C4-2B (cell line): Measurements from ENCODE around the gene PIK3C2A.

ENCODE experiments used
- H3K27ac ChIP-seq: fragments of 450-650 bp; 2 replicates; pipeline ENCODE4 v1.5.1; 2017
- CTCF ChIP-seq: fragments of 450-650 bp; conservative IDR thresholded peaks from 2 replicates; pipeline ENCODE4 v1.5.1; 2017; ENCODE audit warnings: mild to moderate bottlenecking
- ZFX ChIP-seq: fragments of 450-650 bp; IDR thresholded peaks from 2 replicates; pipeline ENCODE4 v1.6.1; 2017

Gene PIK3C2A

GRCh38 chr11:17165247-17165890, 42.4 kb downstream of the PIK3C2A start:
- no peak for TF ChIP-seq CTCF
- no peak for TF ChIP-seq ZFX
- no peak overlapping the region for H3K27ac ChIP-seq

- no peak overlapping the region for H3K27ac ChIP-seq
- TF ChIP-seq ZFX = no peak
- TF ChIP-seq CTCF = no peak
These were observed 43.2 kb downstream of the PIK3C2A start for GRCh38 chr11:17164361-17165246.

- no peak overlapping the region for H3K27ac ChIP-seq
- TF ChIP-seq CTCF (no peak), ZFX (no peak)
These were observed 44.0 kb downstream of the PIK3C2A start for GRCh38 chr11:17163736-17164135.

- TF ChIP-seq CTCF = no peak
- no peak for TF ChIP-seq ZFX
- no peak overlapping the region for H3K27ac ChIP-seq
These were observed 44.5 kb downstream of the PIK3C2A start for GRCh38 chr11:17163291-17163690.

- H3K27ac ChIP-seq = no peak overlapping the region
- no peak for TF ChIP-seq ZFX
- TF ChIP-seq CTCF = no peak
These were observed 45.4 kb downstream of the PIK3C2A start for GRCh38 chr11:17162376-17162775.

GRCh38 chr11:17161515-17161914, 46.3 kb downstream of the PIK3C2A start:
- H3K27ac ChIP-seq = no peak overlapping the region

More at GRCh38 chr11:17161515-17161914, 46.3 kb downstream of the PIK3C2A start:
- no peak for TF ChIP-seq ZFX
- no peak for TF ChIP-seq CTCF
